K562 (cell line): ENCODE measurements around the gene PLEKHM2. TPM values are rescaled to one million over a fixed set of nuclear protein-coding genes. Genes with fewer than 3 reads are reported as not detected.

Experiments used
- ATAC-seq: fragments of 200-7000 bp; cut with Tn5 transposase; 3 replicates; pipeline ENCODE4 v1.9.1; 2020; ENCODE audit warnings: moderate library complexity
- BruUV-seq: library from RNA; stranded (reverse); fragments of 400-500 nt; replicated peaks from 2 replicates; lab custom pipeline; 2021; lab: Mats Ljungman, UMichigan
- CTCF ChIA-PET: fragments of 300-600 bp; formaldehyde crosslinking; extraction: SDS; loops from one replicate; lab custom pipeline; 2021; ENCODE audit warnings: low intra/inter-chr PET ratio; lab: Yijun Ruan, JAX
- POLR2A ChIA-PET: fragments of 300-600, 350-650 bp; sonication (Branson Sonifier 250); formaldehyde crosslinking; extraction: SDS; loops from one replicate; lab custom pipeline; 2021; ENCODE audit warnings: antibody characterized with exemption, inconsistent platforms; lab: Yijun Ruan, JAX
- DNase-seq, 4 experiments: peaks; one replicate each; pipeline versions ENCODE4 v3.0.0 to v3.0.0-alpha.2; 2011 to 2018; ENCODE audit warnings: low spot score in 3 of 4, mixed read lengths in 3 of 4; ENCODE audit errors: extremely low read depth in 1 of 4
- FAIRE-seq: peaks from 2 replicates; lab custom pipeline; 2011; peaks lifted over from hg19 to GRCh38; lab: Jason Lieb, UNC
- H2AFZ ChIP-seq: 2 replicates; pipeline ENCODE4 v1.6.0; 2011; ENCODE audit warnings: low read depth, low read length, control low read depth, inconsistent platforms
- H3K27ac ChIP-seq: fragments of 200-600 bp; 3 replicates; pipeline ENCODE4 v1.8.0; 2011; ENCODE audit warnings: low read depth, mild to moderate bottlenecking, control low read depth, inconsistent platforms, low read length, moderate library complexity, mixed read lengths; ENCODE audit errors: extremely low read depth
- H3K27me3 ChIP-seq, 2 experiments: fragments of 300-600 bp in 1 of 2; 2 replicates in 1 of 2; 3 replicates in 1 of 2; pipeline versions ENCODE4 v1.6.0 to v1.8.0; 2011; ENCODE audit warnings: inconsistent platforms in 2 of 2, low read length in 2 of 2, mild to moderate bottlenecking in 1 of 2, mixed read lengths in 1 of 2, moderate library complexity in 1 of 2; ENCODE audit not compliant: control insufficient read depth in 2 of 2, insufficient read depth in 2 of 2
- H3K36me3 ChIP-seq: fragments of 300-600 bp; 3 replicates; pipeline ENCODE4 v1.8.0; 2011; ENCODE audit warnings: mild to moderate bottlenecking, low read length, inconsistent platforms; ENCODE audit not compliant: control insufficient read depth, insufficient read depth
- H3K4me1 ChIP-seq, 2 experiments: fragments of 200-600 bp in 1 of 2; replicated peaks in 1 of 2; 2 replicates in 1 of 2; 3 replicates in 1 of 2; pipeline versions ENCODE4 v1.5.1 to v1.8.0; 2011; ENCODE audit warnings: inconsistent platforms in 2 of 2, low read length in 2 of 2, mild to moderate bottlenecking in 1 of 2, mixed read lengths in 1 of 2, moderate library complexity in 1 of 2; ENCODE audit not compliant: control insufficient read depth in 2 of 2, insufficient read depth in 2 of 2
- H3K4me2 ChIP-seq: 2 replicates; pipeline ENCODE4 v1.6.1; 2011; ENCODE audit warnings: low read length, control low read depth, inconsistent platforms, mixed read lengths; ENCODE audit not compliant: insufficient read depth
- H3K4me3 ChIP-seq: fragments of 200-600 bp; sonication (generic), shearing (Covaris generic); 2 replicates; pipeline ENCODE4 v1.5.1; 2016; ENCODE audit warnings: control low read depth, inconsistent platforms
- H3K79me2 ChIP-seq: fragments of 200-600 bp; 3 replicates; pipeline ENCODE4 v1.8.0; 2011; ENCODE audit warnings: low read length, inconsistent platforms; ENCODE audit not compliant: control insufficient read depth, insufficient read depth
- H3K9ac ChIP-seq, 2 experiments: 2 replicates each; pipeline versions ENCODE4 v1.6.0 to v1.6.1; 2011; ENCODE audit warnings: low read depth in 2 of 2, low read length in 2 of 2, control low read depth in 1 of 2, inconsistent platforms in 1 of 2, mild to moderate bottlenecking in 1 of 2, mixed read lengths in 1 of 2; ENCODE audit not compliant: insufficient read depth in 1 of 2
- H3K9me1 ChIP-seq: one replicate; pipeline ENCODE4 v1.6.0; 2011; ENCODE audit warnings: inconsistent platforms, mild to moderate bottlenecking, low read length, moderate library complexity; ENCODE audit not compliant: control insufficient read depth, insufficient read depth
- H3K9me3 ChIP-seq: replicated peaks from 2 replicates; pipeline ENCODE4 v1.5.1; 2011; ENCODE audit warnings: low read depth, low read length, inconsistent platforms; ENCODE audit not compliant: control insufficient read depth, insufficient read depth
- H4K20me1 ChIP-seq: replicated peaks from 2 replicates; pipeline ENCODE4 v1.6.1; 2011; ENCODE audit warnings: low read length, inconsistent platforms, mixed read lengths; ENCODE audit not compliant: control insufficient read depth, insufficient read depth
- BHLHE40 ChIP-seq: IDR thresholded peaks from 2 replicates; pipeline ENCODE4 v1.6.1; 2011; ENCODE audit warnings: low read length, improper control_type of control experiment
- JUNB ChIP-seq: fragments of 450-650 bp; formaldehyde crosslinking; conservative IDR thresholded peaks from 2 replicates; pipeline ENCODE4 v1.4.0; 2020; ENCODE audit warnings: mild to moderate bottlenecking
- MEF2A ChIP-seq: IDR thresholded peaks from 2 replicates; pipeline ENCODE4 v1.6.1; 2011; ENCODE audit warnings: low read depth, mild to moderate bottlenecking, low read length, moderate library complexity; ENCODE audit not compliant: control insufficient read depth
- MYNN ChIP-seq, 2 experiments: sonication (generic); formaldehyde crosslinking in 1 of 2; IDR thresholded peaks; 2 replicates each; pipeline versions ENCODE4 v1.5.0 to v1.6.1; 2016 to 2020; ENCODE audit warnings: antibody characterized with exemption in 1 of 2, missing genetic modification reagents in 1 of 2
- RBM39 ChIP-seq: fragments of 200-400 bp; formaldehyde crosslinking; optimal IDR thresholded peaks from 2 replicates; pipeline ENCODE3; 2018; ENCODE audit warnings: low read depth, low read length
- ZNF212 ChIP-seq: fragments of 450-650 bp; formaldehyde crosslinking; IDR thresholded peaks from 2 replicates; pipeline ENCODE4 v1.4.0; 2020; ENCODE audit warnings: mild to moderate bottlenecking
- WGBS: fragments of 100-300 bp; shearing (Covaris generic); methylation state at CpG from one replicate; pipeline ENCODE4 v1.1.6; 2016; ENCODE audit warnings: low coverage, mixed read lengths; ENCODE audit not compliant: insufficient coverage; ENCODE audit errors: missing lambda C conversion rate; 5-methylcytosine and 5-hydroxymethylcytosine counted together
- in situ Hi-C: fragments of 300-500 bp; cut with MboI; formaldehyde crosslinking; loops from 4 replicates; pipeline ENCODE4 v1.15.0; 2018; ENCODE audit warnings: inconsistent platforms, mixed read lengths
- intact Hi-C: fragments of 100-400 bp; cut with micrococcal nuclease; formaldehyde crosslinking; loops from 2 replicates; pipeline ENCODE4 v1.14.2; 2022
- polyA plus RNA-seq, 8 experiments: library from polyadenylated mRNA; depleted of rRNA in 4 of 8; stranded (reverse) in 5 of 8; unstranded in 3 of 8; fragments of >200 nt; fragmentation: Nextera tagmentation in 2 of 8; fragmentation: Illumina TruSeq in 1 of 8; extraction: Ambion mirVana in 2 of 8; extraction: Trizol in 1 of 8; gene quantifications; 2 replicates each; pipeline versions ENCODE4 v1.2.1 to v1.2.3, GENCODE V29; 2011 to 2014; ENCODE audit warnings: inconsistent platforms in 1 of 8, missing spikeins in 1 of 8
- total RNA-seq, 7 experiments: library from RNA; depleted of rRNA in 6 of 7; stranded (reverse); fragments of >200 nt in 6 of 7; fragmentation: Illumina TruSeq in 2 of 7; extraction: Trizol in 2 of 7; gene quantifications; 2 replicates each; pipeline versions ENCODE4 v1.2.1 to v1.2.3, GENCODE V29; 2011 to 2021; ENCODE audit warnings: low replicate concordance in 1 of 7
- TF ChIP-seq, protein P1 (sequence below): fragments of 250-450 bp; sonication (Bioruptor Pico); IDR thresholded peaks from 2 replicates; pipeline ENCODE4 v1.8.0; 2021; ENCODE audit warnings: moderate library complexity, mild to moderate bottlenecking, inconsistent platforms
- TF ChIP-seq, protein P2 (sequence below): fragments of 450-650 bp; IDR thresholded peaks from 2 replicates; pipeline ENCODE4 v1.6.1; 2016
- TF ChIP-seq, protein P3 (sequence below): sonication (generic); formaldehyde crosslinking; IDR thresholded peaks from 2 replicates; pipeline ENCODE4 v1.5.0; 2020; ENCODE audit warnings: missing genetic modification reagents
- TF ChIP-seq, protein P4 (sequence below): fragments of 200-800 bp; sonication (Bioruptor generic); IDR thresholded peaks from 2 replicates; pipeline ENCODE4 v1.6.1; 2017; ENCODE audit warnings: missing genetic modification characterization, missing compliant biosample characterization
- TF ChIP-seq, protein P5 (sequence below), 2 experiments: IDR thresholded peaks in 1 of 2; conservative IDR thresholded peaks in 1 of 2; 2 replicates each; pipeline ENCODE4 v1.6.1; 2016; ENCODE audit warnings: low read depth in 2 of 2, mild to moderate bottlenecking in 1 of 2, missing compliant biosample characterization in 1 of 2, missing genetic modification characterization in 1 of 2, moderate library complexity in 1 of 2
- TF ChIP-seq, protein P6 (sequence below): sonication (generic); formaldehyde crosslinking; IDR thresholded peaks from 2 replicates; pipeline ENCODE4 v1.8.0; 2022; ENCODE audit warnings: mild to moderate bottlenecking, missing genetic modification reagents

Gene PLEKHM2
- total and polyA plus RNA-seq, 9 of the 15 experiments (the other 6 are each of a cell fraction or from before 2014, with no cell fraction given) = 0.27 to 63.7 (median 33.2) TPM

DNA sequence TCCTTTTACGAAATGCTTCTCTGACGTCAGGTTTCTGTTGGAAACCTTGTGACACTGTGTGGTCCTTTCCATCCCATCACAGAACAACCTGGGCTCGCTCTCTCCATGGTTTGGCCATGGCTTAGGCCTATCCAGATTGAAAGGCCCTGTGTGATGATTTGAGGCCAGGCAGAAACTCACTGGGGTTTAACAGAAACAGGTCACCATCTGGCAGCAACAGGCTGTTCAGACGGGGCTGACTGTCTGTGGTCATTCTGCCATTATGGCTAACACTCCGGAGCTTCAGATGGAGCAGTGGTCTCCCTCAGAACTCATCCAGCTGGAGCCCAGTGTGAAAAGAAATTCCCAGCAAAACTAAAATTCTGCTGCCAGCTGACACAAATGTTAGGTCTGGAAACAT, 9.3 kb downstream of the PLEKHM2 start:
- Histone ChIP-seq H3K9me3 (no peaks in the 10 kb centered on the region; the same call in 1 of the 2 replicates), H3K79me2 (peaks cover 74% of the 10 kb centered on the region), H4K20me1 (no peaks in the 10 kb centered on the region; the same call in 1 of the 2 replicates), H3K4me2 (no peak overlapping the region), H3K9me1 (no peaks in the 10 kb centered on the region), H2AFZ (no peak overlapping the region), H3K9ac (peak overlapping the region in 1 of 2 experiments; percentile 46; a peak in 1 of 4 replicates), H3K36me3 (peaks cover 48% of the 10 kb centered on the region; the same call in 2 of the 3 replicates), H3K27me3 (no peaks in the 10 kb centered on the region), H3K4me1 (peaks cover 13 to 22% of the 10 kb centered on the region in 2 experiments; a peak in 4 of 5 replicates), H3K4me3 (no peak overlapping the region), H3K27ac (no peak overlapping the region; the same call in 2 of the 3 replicates)
- BruUV-seq = no TSS peak
- ATAC-seq (no peak), FAIRE-seq (no peak), DNase-seq (no peak)
- ChIA-PET POLR2A (interaction anchor here (0.6 to 1.5 kb wide), 3 partner anchors 9 to 84 kb away, joined by 3 read pairs; no protein-coding TSS in a partner anchor), CTCF (no interaction called here)
- in situ Hi-C loops (no loop called here), intact Hi-C loops (no loop called here)
- 88% methylated on average over 5 of the region's 5 CpGs for WGBS
- TF ChIP-seq, protein P1, sequence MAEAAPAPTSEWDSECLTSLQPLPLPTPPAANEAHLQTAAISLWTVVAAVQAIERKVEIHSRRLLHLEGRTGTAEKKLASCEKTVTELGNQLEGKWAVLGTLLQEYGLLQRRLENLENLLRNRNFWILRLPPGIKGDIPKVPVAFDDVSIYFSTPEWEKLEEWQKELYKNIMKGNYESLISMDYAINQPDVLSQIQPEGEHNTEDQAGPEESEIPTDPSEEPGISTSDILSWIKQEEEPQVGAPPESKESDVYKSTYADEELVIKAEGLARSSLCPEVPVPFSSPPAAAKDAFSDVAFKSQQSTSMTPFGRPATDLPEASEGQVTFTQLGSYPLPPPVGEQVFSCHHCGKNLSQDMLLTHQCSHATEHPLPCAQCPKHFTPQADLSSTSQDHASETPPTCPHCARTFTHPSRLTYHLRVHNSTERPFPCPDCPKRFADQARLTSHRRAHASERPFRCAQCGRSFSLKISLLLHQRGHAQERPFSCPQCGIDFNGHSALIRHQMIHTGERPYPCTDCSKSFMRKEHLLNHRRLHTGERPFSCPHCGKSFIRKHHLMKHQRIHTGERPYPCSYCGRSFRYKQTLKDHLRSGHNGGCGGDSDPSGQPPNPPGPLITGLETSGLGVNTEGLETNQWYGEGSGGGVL = no peak
- TF ChIP-seq MEF2A (no peak), MYNN (IDR thresholded peaks at IDR 0.05) (no peak), MYNN (CRISPR knock-in tag; IDR thresholded peaks at IDR 0.05) (no peak), RBM39 (no peak), ZNF212 (CRISPR knock-in tag) (no peak), JUNB (CRISPR knock-in tag) (no peak), BHLHE40 (no peak)
- TF ChIP-seq, protein P2, sequence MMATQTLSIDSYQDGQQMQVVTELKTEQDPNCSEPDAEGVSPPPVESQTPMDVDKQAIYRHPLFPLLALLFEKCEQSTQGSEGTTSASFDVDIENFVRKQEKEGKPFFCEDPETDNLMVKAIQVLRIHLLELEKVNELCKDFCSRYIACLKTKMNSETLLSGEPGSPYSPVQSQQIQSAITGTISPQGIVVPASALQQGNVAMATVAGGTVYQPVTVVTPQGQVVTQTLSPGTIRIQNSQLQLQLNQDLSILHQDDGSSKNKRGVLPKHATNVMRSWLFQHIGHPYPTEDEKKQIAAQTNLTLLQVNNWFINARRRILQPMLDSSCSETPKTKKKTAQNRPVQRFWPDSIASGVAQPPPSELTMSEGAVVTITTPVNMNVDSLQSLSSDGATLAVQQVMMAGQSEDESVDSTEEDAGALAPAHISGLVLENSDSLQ = no peak
- TF ChIP-seq, protein P3, sequence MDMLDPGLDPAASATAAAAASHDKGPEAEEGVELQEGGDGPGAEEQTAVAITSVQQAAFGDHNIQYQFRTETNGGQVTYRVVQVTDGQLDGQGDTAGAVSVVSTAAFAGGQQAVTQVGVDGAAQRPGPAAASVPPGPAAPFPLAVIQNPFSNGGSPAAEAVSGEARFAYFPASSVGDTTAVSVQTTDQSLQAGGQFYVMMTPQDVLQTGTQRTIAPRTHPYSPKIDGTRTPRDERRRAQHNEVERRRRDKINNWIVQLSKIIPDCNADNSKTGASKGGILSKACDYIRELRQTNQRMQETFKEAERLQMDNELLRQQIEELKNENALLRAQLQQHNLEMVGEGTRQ (CRISPR knock-in tag) = no peak
- TF ChIP-seq, protein P4, sequence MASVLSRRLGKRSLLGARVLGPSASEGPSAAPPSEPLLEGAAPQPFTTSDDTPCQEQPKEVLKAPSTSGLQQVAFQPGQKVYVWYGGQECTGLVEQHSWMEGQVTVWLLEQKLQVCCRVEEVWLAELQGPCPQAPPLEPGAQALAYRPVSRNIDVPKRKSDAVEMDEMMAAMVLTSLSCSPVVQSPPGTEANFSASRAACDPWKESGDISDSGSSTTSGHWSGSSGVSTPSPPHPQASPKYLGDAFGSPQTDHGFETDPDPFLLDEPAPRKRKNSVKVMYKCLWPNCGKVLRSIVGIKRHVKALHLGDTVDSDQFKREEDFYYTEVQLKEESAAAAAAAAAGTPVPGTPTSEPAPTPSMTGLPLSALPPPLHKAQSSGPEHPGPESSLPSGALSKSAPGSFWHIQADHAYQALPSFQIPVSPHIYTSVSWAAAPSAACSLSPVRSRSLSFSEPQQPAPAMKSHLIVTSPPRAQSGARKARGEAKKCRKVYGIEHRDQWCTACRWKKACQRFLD (CRISPR knock-in tag) = no peak
- TF ChIP-seq, protein P5, sequence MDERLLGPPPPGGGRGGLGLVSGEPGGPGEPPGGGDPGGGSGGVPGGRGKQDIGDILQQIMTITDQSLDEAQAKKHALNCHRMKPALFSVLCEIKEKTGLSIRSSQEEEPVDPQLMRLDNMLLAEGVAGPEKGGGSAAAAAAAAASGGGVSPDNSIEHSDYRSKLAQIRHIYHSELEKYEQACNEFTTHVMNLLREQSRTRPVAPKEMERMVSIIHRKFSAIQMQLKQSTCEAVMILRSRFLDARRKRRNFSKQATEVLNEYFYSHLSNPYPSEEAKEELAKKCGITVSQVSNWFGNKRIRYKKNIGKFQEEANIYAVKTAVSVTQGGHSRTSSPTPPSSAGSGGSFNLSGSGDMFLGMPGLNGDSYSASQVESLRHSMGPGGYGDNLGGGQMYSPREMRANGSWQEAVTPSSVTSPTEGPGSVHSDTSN (CRISPR knock-in tag; IDR thresholded peaks at IDR 0.05; ENCODE audit: low read depth) = no peak
- TF ChIP-seq, protein P5 (tag; conservative IDR thresholded peaks at IDR 0.05; ENCODE audit: low read depth) = no peak
- TF ChIP-seq, protein P6, sequence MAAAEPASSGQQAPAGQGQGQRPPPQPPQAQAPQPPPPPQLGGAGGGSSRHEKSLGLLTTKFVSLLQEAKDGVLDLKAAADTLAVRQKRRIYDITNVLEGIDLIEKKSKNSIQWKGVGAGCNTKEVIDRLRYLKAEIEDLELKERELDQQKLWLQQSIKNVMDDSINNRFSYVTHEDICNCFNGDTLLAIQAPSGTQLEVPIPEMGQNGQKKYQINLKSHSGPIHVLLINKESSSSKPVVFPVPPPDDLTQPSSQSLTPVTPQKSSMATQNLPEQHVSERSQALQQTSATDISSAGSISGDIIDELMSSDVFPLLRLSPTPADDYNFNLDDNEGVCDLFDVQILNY = no peak
